Heart left ventricle (tissue), 13 donors: ENCODE results near the gene GRM5.

Experiments
- POLR2A ChIP-seq, 2 donors: fragments of 450-650 bp; IDR thresholded peaks; one replicate each; pipeline ENCODE4 v1.6.1; 2017; ENCODE audit warnings: antibody characterized with exemption in 2 of 2, mild to moderate bottlenecking in 2 of 2, moderate library complexity in 2 of 2
- TF ChIP-seq, protein P1 (sequence below), 12 donors: fragments of 200-600 bp; sonication (generic) in 4 of 12; IDR thresholded peaks; one replicate each; pipeline versions ENCODE4 v1.5.0 to v1.8.0; 2018 to 2022; ENCODE audit warnings: antibody characterized with exemption in 12 of 12, mild to moderate bottlenecking in 5 of 12
- donor health status: ischemic (EF 13 %, LVEDD 7.1; RV severe dilation, severe dysfunction).
- donor health status: DM: no; HTN: yes; CAD: no.
- donor health status: DM: no; HTN: no; CAD: no.
- donor health status: ischemic (EF 25% LVEDD 6.9; RV normal size, moderate dysfunction).
- donor health status: ischemic (EF 25% LVEDD 5.7; RV mildly dilated, moderate dysfunction).
- donor health status: ischemic (EF 35%, LVEDD 5.7; RV mildly dilated, moderate dysfunction).
- donor health status: nonischemic (EF 11% LVEDD 7.7; RV severe dilation, severe dysfunction).
- donor health status: DM: yes; HTN: yes; CAD: no.
- donor health status: PGD.
- donor health status: ischemic (EF 29% LVEDD 5.4; RV normal size, mild dysfunction).
- donor health status: nonischemic (EF 23%, LVEDD 6.1; RV moderate dilation, normal function).

- TF ChIP-seq, protein P1, sequence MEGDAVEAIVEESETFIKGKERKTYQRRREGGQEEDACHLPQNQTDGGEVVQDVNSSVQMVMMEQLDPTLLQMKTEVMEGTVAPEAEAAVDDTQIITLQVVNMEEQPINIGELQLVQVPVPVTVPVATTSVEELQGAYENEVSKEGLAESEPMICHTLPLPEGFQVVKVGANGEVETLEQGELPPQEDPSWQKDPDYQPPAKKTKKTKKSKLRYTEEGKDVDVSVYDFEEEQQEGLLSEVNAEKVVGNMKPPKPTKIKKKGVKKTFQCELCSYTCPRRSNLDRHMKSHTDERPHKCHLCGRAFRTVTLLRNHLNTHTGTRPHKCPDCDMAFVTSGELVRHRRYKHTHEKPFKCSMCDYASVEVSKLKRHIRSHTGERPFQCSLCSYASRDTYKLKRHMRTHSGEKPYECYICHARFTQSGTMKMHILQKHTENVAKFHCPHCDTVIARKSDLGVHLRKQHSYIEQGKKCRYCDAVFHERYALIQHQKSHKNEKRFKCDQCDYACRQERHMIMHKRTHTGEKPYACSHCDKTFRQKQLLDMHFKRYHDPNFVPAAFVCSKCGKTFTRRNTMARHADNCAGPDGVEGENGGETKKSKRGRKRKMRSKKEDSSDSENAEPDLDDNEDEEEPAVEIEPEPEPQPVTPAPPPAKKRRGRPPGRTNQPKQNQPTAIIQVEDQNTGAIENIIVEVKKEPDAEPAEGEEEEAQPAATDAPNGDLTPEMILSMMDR (IDR thresholded peaks at IDR 0.05): no peak
- TF ChIP-seq POLR2A (IDR thresholded peaks at IDR 0.05): no peak
Measured at GRCh38 chr11:88814076-88814475, 251.7 kb downstream of the GRM5 start.
